HepG2 (cell line): ENCODE results near the gene FAM222B. TPM values are rescaled to one million over a fixed set of nuclear protein-coding genes. Genes with fewer than 3 reads are reported as not detected.

Source experiments
- ATAC-seq: fragments of 200-7000 bp; cut with Tn5 transposase; 3 replicates; pipeline ENCODE4 v1.9.1; 2020; ENCODE audit warnings: mild to moderate bottlenecking, moderate library complexity
- BruUV-seq: library from RNA; stranded (reverse); fragments of 400-500 nt; replicated peaks from 2 replicates; lab custom pipeline; 2021; lab: Mats Ljungman, UMichigan
- CTCF ChIA-PET: fragments of 300-600 bp; formaldehyde crosslinking; extraction: SDS; loops from one replicate; lab custom pipeline; 2021; ENCODE audit warnings: low total read pairs, inconsistent platforms, low intra/inter-chr PET ratio; lab: Yijun Ruan, JAX
- POLR2A ChIA-PET: fragments of 350-600 bp; sonication (Branson Sonifier 250); formaldehyde crosslinking; loops from one replicate; lab custom pipeline; 2020; ENCODE audit warnings: antibody characterized with exemption, inconsistent platforms; lab: Yijun Ruan, JAX
- DNase-seq: peaks from one replicate; pipeline ENCODE4 v3.0.0-alpha.2; 2015; ENCODE audit warnings: low spot score
- FAIRE-seq: peaks from 3 replicates; lab custom pipeline; 2011; peaks lifted over from hg19 to GRCh38; lab: Jason Lieb, UNC
- H2AFZ ChIP-seq: one replicate; pipeline ENCODE4 v1.6.1; 2011; ENCODE audit warnings: low read length, inconsistent platforms
- H3K27ac ChIP-seq: fragments of 300-600 bp; 3 replicates; pipeline ENCODE4 v1.8.0; 2011; ENCODE audit warnings: mixed run types, mild to moderate bottlenecking, mixed read lengths, low read length, inconsistent platforms; ENCODE audit not compliant: insufficient read depth; ENCODE audit errors: extremely low read length
- H3K27me3 ChIP-seq, 2 experiments: fragments of 200-600 bp in 1 of 2; 2 replicates in 1 of 2; 3 replicates in 1 of 2; pipeline versions ENCODE4 v1.6.0 to v1.8.0; 2011; ENCODE audit warnings: low read length in 2 of 2, mild to moderate bottlenecking in 2 of 2, moderate library complexity in 2 of 2, inconsistent platforms in 1 of 2; ENCODE audit not compliant: insufficient read depth in 2 of 2, control insufficient read depth in 1 of 2
- H3K36me3 ChIP-seq, 2 experiments: fragments of 200-600 bp in 1 of 2; replicated peaks in 1 of 2; 2 replicates in 1 of 2; 3 replicates in 1 of 2; pipeline versions ENCODE4 v1.5.1 to v1.8.0; 2011; ENCODE audit warnings: low read length in 2 of 2, inconsistent platforms in 1 of 2; ENCODE audit not compliant: insufficient read depth in 2 of 2, control insufficient read depth in 1 of 2
- H3K4me1 ChIP-seq: 2 replicates; pipeline ENCODE4 v1.5.1; 2012; ENCODE audit warnings: low read length, inconsistent platforms; ENCODE audit not compliant: insufficient read depth
- H3K4me2 ChIP-seq: 2 replicates; pipeline ENCODE4 v1.6.0; 2011; ENCODE audit warnings: low read depth, low read length, inconsistent platforms
- H3K4me3 ChIP-seq, 3 experiments: fragments of 200-600 bp in 1 of 3; sonication (generic), shearing (Covaris generic) in 1 of 3; replicated peaks in 1 of 3; 2 replicates each; pipeline ENCODE4 v1.5.1; 2011 to 2016; ENCODE audit warnings: low read length in 3 of 3, inconsistent platforms in 2 of 3, low read depth in 2 of 3, mild to moderate bottlenecking in 2 of 3, control low read depth in 1 of 3, mixed read lengths in 1 of 3; ENCODE audit not compliant: insufficient read depth in 1 of 3
- H3K79me2 ChIP-seq: one replicate; pipeline ENCODE4 v1.6.1; 2011; ENCODE audit warnings: low read length, inconsistent platforms; ENCODE audit not compliant: insufficient read depth
- H3K9ac ChIP-seq: 2 replicates; pipeline ENCODE4 v1.6.0; 2011; ENCODE audit warnings: mild to moderate bottlenecking, low read depth, low read length, inconsistent platforms; ENCODE audit not compliant: insufficient read depth
- H3K9me3 ChIP-seq: 2 replicates; pipeline ENCODE4 v1.5.1; 2012; ENCODE audit warnings: mild to moderate bottlenecking, low read length
- H4K20me1 ChIP-seq: 2 replicates; pipeline ENCODE4 v1.6.0; 2011; ENCODE audit warnings: inconsistent platforms, mild to moderate bottlenecking, low read length, moderate library complexity; ENCODE audit not compliant: insufficient read depth
- ATF1 ChIP-seq: IDR thresholded peaks from 2 replicates; pipeline ENCODE4 v1.6.1; 2016; ENCODE audit warnings: mild to moderate bottlenecking, control low read depth
- CBX1 ChIP-seq: IDR thresholded peaks from one replicate; pipeline ENCODE4 v1.6.1; 2016; ENCODE audit warnings: antibody characterized with exemption, low read depth
- CENPX ChIP-seq: sonication (generic); formaldehyde crosslinking; IDR thresholded peaks from 2 replicates; pipeline ENCODE4 v1.9.0; 2021; ENCODE audit warnings: mild to moderate bottlenecking, missing genetic modification reagents, moderate library complexity
- DMAP1 ChIP-seq: IDR thresholded peaks from 2 replicates; pipeline ENCODE4 v1.6.1; 2016
- IKZF4 ChIP-seq: sonication (generic); formaldehyde crosslinking; IDR thresholded peaks from 2 replicates; pipeline ENCODE4 v1.5.1; 2020; ENCODE audit warnings: borderline replicate concordance, mild to moderate bottlenecking, low read depth, missing genetic modification reagents; ENCODE audit errors: not compliant biosample characterization
- KLF13 ChIP-seq: sonication (generic); formaldehyde crosslinking; IDR thresholded peaks from 2 replicates; pipeline ENCODE4 v1.4.0; 2020; ENCODE audit warnings: mild to moderate bottlenecking, missing genetic modification reagents
- MEIS2 ChIP-seq: sonication (generic); formaldehyde crosslinking; IDR thresholded peaks from 2 replicates; pipeline ENCODE4 v1.9.0; 2021; ENCODE audit warnings: mild to moderate bottlenecking, missing genetic modification reagents
- SALL1 ChIP-seq: sonication (generic); formaldehyde crosslinking; IDR thresholded peaks from 2 replicates; pipeline ENCODE4 v1.8.0; 2022; ENCODE audit warnings: mild to moderate bottlenecking, missing genetic modification reagents
- SALL2 ChIP-seq: sonication (generic); formaldehyde crosslinking; IDR thresholded peaks from 2 replicates; pipeline ENCODE4 v1.8.1; 2023; ENCODE audit warnings: mild to moderate bottlenecking, missing genetic modification reagents, inconsistent platforms
- SPEN ChIP-seq: sonication (generic); formaldehyde crosslinking; IDR thresholded peaks from 2 replicates; pipeline ENCODE4 v1.5.1; 2020; ENCODE audit warnings: low read depth, mild to moderate bottlenecking, missing genetic modification reagents
- ZNF672 ChIP-seq: sonication (generic); formaldehyde crosslinking; IDR thresholded peaks from 2 replicates; pipeline ENCODE4 v1.8.1; 2022; ENCODE audit warnings: missing genetic modification reagents
- ZNF850 ChIP-seq: sonication (generic); formaldehyde crosslinking; conservative IDR thresholded peaks from 2 replicates; pipeline ENCODE4 v1.9.0; 2021; ENCODE audit warnings: mild to moderate bottlenecking, missing genetic modification reagents
- WGBS: methylation state at CpG from one replicate; pipeline ENCODE4 v1.1.6; 2017; ENCODE audit warnings: low lambda C conversion rate; 5-methylcytosine and 5-hydroxymethylcytosine counted together
- in situ Hi-C: cut with HindIII; loops from 2 replicates; pipeline ENCODE4 v1.10.0; 2017; ENCODE audit warnings: low pct_unique_long_range_greater_than_20kb; ENCODE audit not compliant: extremely low pct_ligation_motif_present
- intact Hi-C: fragments of 100-400 bp; cut with micrococcal nuclease; formaldehyde crosslinking; loops from one replicate; pipeline ENCODE4 v1.10.0; 2022; ENCODE audit not compliant: unreplicated experiment
- polyA plus RNA-seq, 8 experiments: library from polyadenylated mRNA; depleted of rRNA in 3 of 8; stranded (reverse) in 7 of 8; unstranded in 1 of 8; fragments of >200 nt; fragmentation: Illumina TruSeq in 4 of 8; extraction: Trizol in 4 of 8; gene quantifications; 2 replicates each; pipeline versions ENCODE4 v1.2.1 to v1.2.3, GENCODE V29; 2011 to 2016; ENCODE audit warnings: low read depth in 4 of 8, missing spikeins in 1 of 8, mixed read lengths in 1 of 8; ENCODE audit not compliant: insufficient read depth in 1 of 8
- total RNA-seq, 5 experiments: library from RNA; depleted of rRNA; stranded (reverse); fragments of >200 nt; fragmentation: Illumina TruSeq; extraction: Trizol; gene quantifications; 2 replicates each; pipeline ENCODE4 v1.2.3, GENCODE V29; 2016; ENCODE audit warnings: low read depth in 1 of 5
- TF ChIP-seq, protein P1 (sequence below): sonication (generic); formaldehyde crosslinking; IDR thresholded peaks from 2 replicates; pipeline ENCODE4 v1.5.0; 2020; ENCODE audit warnings: mild to moderate bottlenecking, missing genetic modification reagents, moderate library complexity
- TF ChIP-seq, protein P2 (sequence below): sonication (generic); formaldehyde crosslinking; IDR thresholded peaks from 2 replicates; pipeline ENCODE4 v1.4.0; 2020; ENCODE audit warnings: missing genetic modification reagents
- TF ChIP-seq, protein P3 (sequence below), 2 experiments: sonication (generic) in 1 of 2; formaldehyde crosslinking in 1 of 2; IDR thresholded peaks; 2 replicates each; pipeline versions ENCODE4 v1.5.1 to v1.6.1; 2011 to 2020; ENCODE audit warnings: borderline replicate concordance in 1 of 2, low read depth in 1 of 2, low read length in 1 of 2, mild to moderate bottlenecking in 1 of 2, missing genetic modification reagents in 1 of 2, moderate library complexity in 1 of 2

The FAM222B gene
- total and polyA plus RNA-seq, 2 of the 13 experiments (the other 11 are each of a cell fraction or from before 2014, with no cell fraction given) = 3.5 to 7.3 TPM

DNA sequence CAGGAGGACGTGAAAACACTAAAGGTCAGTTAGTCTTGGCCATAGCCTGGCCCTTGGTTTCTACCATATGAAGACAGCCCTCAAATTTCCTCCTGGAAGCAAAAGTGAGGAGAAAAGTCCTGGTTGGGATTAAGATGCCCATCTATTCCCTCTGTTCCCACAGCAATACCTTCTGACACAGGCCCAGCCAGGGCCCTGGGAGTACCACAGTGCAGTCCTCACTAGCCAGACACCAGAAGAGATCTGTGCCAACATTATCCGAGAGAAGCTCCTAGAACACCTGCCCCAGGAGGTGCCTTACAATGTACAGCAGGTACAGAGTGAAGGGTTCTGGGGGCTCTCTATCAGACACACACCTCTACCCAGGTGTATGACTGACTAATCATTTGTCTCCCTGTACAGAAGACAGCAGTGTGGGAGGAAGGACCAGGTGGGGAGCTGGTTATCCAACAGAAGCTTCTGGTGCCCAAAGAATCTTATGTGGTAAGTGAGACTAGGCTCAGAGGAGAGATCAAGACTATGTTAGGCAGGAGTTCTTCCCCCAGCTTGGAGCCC is 16.3 kb upstream of the FAM222B start:
- TF ChIP-seq CENPX (no peak), SALL1 (no peak), DMAP1 (CRISPR knock-in tag) (no peak), CBX1 (no peak), ZNF672 (CRISPR knock-in tag) (no peak), SALL2 (CRISPR knock-in tag) (no peak), ZNF850 (CRISPR knock-in tag) (no peak), SPEN (no peak), IKZF4 (CRISPR knock-in tag) (no peak), KLF13 (CRISPR knock-in tag) (no peak), MEIS2 (no peak), ATF1 (no peak)
- TF ChIP-seq, protein P1, sequence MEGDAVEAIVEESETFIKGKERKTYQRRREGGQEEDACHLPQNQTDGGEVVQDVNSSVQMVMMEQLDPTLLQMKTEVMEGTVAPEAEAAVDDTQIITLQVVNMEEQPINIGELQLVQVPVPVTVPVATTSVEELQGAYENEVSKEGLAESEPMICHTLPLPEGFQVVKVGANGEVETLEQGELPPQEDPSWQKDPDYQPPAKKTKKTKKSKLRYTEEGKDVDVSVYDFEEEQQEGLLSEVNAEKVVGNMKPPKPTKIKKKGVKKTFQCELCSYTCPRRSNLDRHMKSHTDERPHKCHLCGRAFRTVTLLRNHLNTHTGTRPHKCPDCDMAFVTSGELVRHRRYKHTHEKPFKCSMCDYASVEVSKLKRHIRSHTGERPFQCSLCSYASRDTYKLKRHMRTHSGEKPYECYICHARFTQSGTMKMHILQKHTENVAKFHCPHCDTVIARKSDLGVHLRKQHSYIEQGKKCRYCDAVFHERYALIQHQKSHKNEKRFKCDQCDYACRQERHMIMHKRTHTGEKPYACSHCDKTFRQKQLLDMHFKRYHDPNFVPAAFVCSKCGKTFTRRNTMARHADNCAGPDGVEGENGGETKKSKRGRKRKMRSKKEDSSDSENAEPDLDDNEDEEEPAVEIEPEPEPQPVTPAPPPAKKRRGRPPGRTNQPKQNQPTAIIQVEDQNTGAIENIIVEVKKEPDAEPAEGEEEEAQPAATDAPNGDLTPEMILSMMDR (CRISPR knock-in tag) = no peak
- TF ChIP-seq, protein P2, sequence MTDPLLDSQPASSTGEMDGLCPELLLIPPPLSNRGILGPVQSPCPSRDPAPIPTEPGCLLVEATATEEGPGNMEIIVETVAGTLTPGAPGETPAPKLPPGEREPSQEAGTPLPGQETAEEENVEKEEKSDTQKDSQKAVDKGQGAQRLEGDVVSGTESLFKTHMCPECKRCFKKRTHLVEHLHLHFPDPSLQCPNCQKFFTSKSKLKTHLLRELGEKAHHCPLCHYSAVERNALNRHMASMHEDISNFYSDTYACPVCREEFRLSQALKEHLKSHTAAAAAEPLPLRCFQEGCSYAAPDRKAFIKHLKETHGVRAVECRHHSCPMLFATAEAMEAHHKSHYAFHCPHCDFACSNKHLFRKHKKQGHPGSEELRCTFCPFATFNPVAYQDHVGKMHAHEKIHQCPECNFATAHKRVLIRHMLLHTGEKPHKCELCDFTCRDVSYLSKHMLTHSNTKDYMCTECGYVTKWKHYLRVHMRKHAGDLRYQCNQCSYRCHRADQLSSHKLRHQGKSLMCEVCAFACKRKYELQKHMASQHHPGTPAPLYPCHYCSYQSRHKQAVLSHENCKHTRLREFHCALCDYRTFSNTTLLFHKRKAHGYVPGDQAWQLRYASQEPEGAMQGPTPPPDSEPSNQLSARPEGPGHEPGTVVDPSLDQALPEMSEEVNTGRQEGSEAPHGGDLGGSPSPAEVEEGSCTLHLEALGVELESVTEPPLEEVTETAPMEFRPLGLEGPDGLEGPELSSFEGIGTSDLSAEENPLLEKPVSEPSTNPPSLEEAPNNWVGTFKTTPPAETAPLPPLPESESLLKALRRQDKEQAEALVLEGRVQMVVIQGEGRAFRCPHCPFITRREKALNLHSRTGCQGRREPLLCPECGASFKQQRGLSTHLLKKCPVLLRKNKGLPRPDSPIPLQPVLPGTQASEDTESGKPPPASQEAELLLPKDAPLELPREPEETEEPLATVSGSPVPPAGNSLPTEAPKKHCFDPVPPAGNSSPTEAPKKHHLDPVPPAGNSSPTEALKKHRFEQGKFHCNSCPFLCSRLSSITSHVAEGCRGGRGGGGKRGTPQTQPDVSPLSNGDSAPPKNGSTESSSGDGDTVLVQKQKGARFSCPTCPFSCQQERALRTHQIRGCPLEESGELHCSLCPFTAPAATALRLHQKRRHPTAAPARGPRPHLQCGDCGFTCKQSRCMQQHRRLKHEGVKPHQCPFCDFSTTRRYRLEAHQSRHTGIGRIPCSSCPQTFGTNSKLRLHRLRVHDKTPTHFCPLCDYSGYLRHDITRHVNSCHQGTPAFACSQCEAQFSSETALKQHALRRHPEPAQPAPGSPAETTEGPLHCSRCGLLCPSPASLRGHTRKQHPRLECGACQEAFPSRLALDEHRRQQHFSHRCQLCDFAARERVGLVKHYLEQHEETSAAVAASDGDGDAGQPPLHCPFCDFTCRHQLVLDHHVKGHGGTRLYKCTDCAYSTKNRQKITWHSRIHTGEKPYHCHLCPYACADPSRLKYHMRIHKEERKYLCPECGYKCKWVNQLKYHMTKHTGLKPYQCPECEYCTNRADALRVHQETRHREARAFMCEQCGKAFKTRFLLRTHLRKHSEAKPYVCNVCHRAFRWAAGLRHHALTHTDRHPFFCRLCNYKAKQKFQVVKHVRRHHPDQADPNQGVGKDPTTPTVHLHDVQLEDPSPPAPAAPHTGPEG = no peak
- TF ChIP-seq, protein P3, sequence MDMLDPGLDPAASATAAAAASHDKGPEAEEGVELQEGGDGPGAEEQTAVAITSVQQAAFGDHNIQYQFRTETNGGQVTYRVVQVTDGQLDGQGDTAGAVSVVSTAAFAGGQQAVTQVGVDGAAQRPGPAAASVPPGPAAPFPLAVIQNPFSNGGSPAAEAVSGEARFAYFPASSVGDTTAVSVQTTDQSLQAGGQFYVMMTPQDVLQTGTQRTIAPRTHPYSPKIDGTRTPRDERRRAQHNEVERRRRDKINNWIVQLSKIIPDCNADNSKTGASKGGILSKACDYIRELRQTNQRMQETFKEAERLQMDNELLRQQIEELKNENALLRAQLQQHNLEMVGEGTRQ (IDR thresholded peaks at IDR 0.05; ENCODE audit: low read depth, low read length) = no peak
- TF ChIP-seq, protein P3 (CRISPR knock-in tag; IDR thresholded peaks at IDR 0.05; ENCODE audit: borderline replicate concordance) = no peak
- H3K27me3 ChIP-seq = peaks cover 0 to 2% of the 10 kb centered on the region in 2 experiments; a peak in 1 of 5 replicates
- ATAC-seq (no peak), FAIRE-seq (no peak), DNase-seq (no peak)
- H3K79me2 ChIP-seq = peaks cover 18% of the 10 kb centered on the region
- H3K4me1 ChIP-seq = peaks cover 23% of the 10 kb centered on the region
- in situ Hi-C loops (no loop called here), intact Hi-C loops (no loop called here)
- POLR2A ChIA-PET = no interaction called here
- no peak overlapping the region for H3K27ac ChIP-seq
- no peak overlapping the region for H3K4me3 ChIP-seq
- CTCF ChIA-PET = no interaction called here
- no TSS peak for BruUV-seq
- H3K9ac ChIP-seq = no peak overlapping the region
- H2AFZ ChIP-seq = no peak overlapping the region
- peaks cover 19 to 29% of the 10 kb centered on the region in 2 experiments; a peak in 4 of 5 replicates for H3K36me3 ChIP-seq
- H4K20me1 ChIP-seq = no peaks in the 10 kb centered on the region
- 83% methylated on average over 2 of the region's 2 CpGs for WGBS
- H3K4me2 ChIP-seq = no peak overlapping the region
- H3K9me3 ChIP-seq = no peaks in the 10 kb centered on the region
